Daoy (cell line): ENCODE data around the gene LONRF3. TPM values are rescaled to one million over a fixed set of nuclear protein-coding genes. Genes with fewer than 3 reads are reported as not detected.
A peak's percentile ranks its signal among the peaks of the same experiment; 100 is the strongest.

ENCODE experiments used
- DNase-seq: peaks from one replicate; pipeline ENCODE4 v3.0.0-alpha.2; 2015; ENCODE audit warnings: low read depth
- total RNA-seq: library from RNA; depleted of rRNA; stranded (reverse); fragments of >200 nt; shearing (Covaris generic); gene quantifications from 2 replicates; pipeline ENCODE4 v1.2.3, GENCODE V29; 2014; rRNA removed

Gene LONRF3
- total RNA-seq = 2.2 TPM in 2 replicates

- peak; percentile 48 for DNase-seq
Measured at GRCh38 chrX:118974088-118974907, at the start of gene LONRF3. TSS of gene LONRF3 (plus strand) at chrX:118974618. CDS start at chrX:118974781, 163 bp downstream.

GRCh38 chrX:118928151-118928550, 46.3 kb upstream of the LONRF3 start:
- no peak for DNase-seq

- no peak for DNase-seq
Measured at GRCh38 chrX:118935352-118935751, 39.1 kb upstream of the LONRF3 start.

GRCh38 chrX:118941147-118941546, 33.3 kb upstream of the LONRF3 start:
- no peak for DNase-seq

GRCh38 chrX:118943102-118943501, 31.3 kb upstream of the LONRF3 start:
- no peak for DNase-seq

GRCh38 chrX:118945921-118946320, 28.5 kb upstream of the LONRF3 start:
- DNase-seq = no peak

- no peak for DNase-seq
Measured at GRCh38 chrX:118948270-118948669, 26.1 kb upstream of the LONRF3 start.

- DNase-seq = no peak
Measured at GRCh38 chrX:118961866-118962560, 12.4 kb upstream of the LONRF3 start.

- no peak for DNase-seq
Measured at GRCh38 chrX:118963159-118963558, 11.3 kb upstream of the LONRF3 start.

GRCh38 chrX:118964252-118964651, 10.2 kb upstream of the LONRF3 start:
- DNase-seq = no peak

GRCh38 chrX:118965395-118965794, 9.0 kb upstream of the LONRF3 start:
- no peak for DNase-seq

GRCh38 chrX:118968031-118968430, 6.4 kb upstream of the LONRF3 start:
- DNase-seq = peak; percentile 5

- no peak for DNase-seq
Measured at GRCh38 chrX:118971552-118971951, 2.9 kb upstream of the LONRF3 start.

- DNase-seq = peak; percentile 13
Measured at GRCh38 chrX:118973389-118974087, 880 bp upstream of the LONRF3 start.

GRCh38 chrX:118974908-118975671, 672 bp downstream of the LONRF3 start:
- DNase-seq = peak; percentile 53

GRCh38 chrX:118975831-118976598, 1.6 kb downstream of the LONRF3 start:
- peak; percentile 56 for DNase-seq

GRCh38 chrX:118976599-118977340, 2.4 kb downstream of the LONRF3 start:
- DNase-seq = peak; percentile 38

GRCh38 chrX:118977424-118977823, 3.0 kb downstream of the LONRF3 start:
- DNase-seq = no peak

- no peak for DNase-seq
Measured at GRCh38 chrX:118978451-118978850, 4.0 kb downstream of the LONRF3 start.

- DNase-seq = no peak
Measured at GRCh38 chrX:118980761-118981160, 6.3 kb downstream of the LONRF3 start.
